Activated CD4-positive, alpha-beta T cell treated with anti-CD3 and anti-CD28 coated beads for 4 hours (primary cell): Measurements from ENCODE around the gene USP35.

ENCODE experiments used
- DNase-seq, 2 donors: peaks; one replicate each; pipeline ENCODE4 v3.0.0-alpha.2; 2020

USP35 gene

GRCh38 chr11:78188286-78189173, at the start of gene USP35, which contains the start of gene KCTD21:
TSS of gene USP35 (plus strand) at chr11:78188919. CDS start at chr11:78196246, 7,327 bp downstream.
TSS of gene KCTD21 (minus strand) at chr11:78188626. CDS start at chr11:78174554, 14,072 bp downstream.
- peak; percentile 89 to 90 for DNase-seq

- DNase-seq = peak; percentile 96 to 97
Measured at GRCh38 chr11:78139422-78140391, 49.0 kb upstream of the USP35 start, which contains the start of gene ALG8. TSS of gene ALG8 (minus strand) at chr11:78139626. CDS start at chr11:78139588, 38 bp downstream.

GRCh38 chr11:78140392-78141077, 48.2 kb upstream of the USP35 start:
- peak in 1 of 2 donors; percentile 4 for DNase-seq

GRCh38 chr11:78145511-78146025, 43.2 kb upstream of the USP35 start:
- no peak for DNase-seq

GRCh38 chr11:78147807-78148206, 40.9 kb upstream of the USP35 start:
- DNase-seq = no peak

- DNase-seq = no peak
Measured at GRCh38 chr11:78149646-78150045, 39.1 kb upstream of the USP35 start.

- DNase-seq = no peak
Measured at GRCh38 chr11:78150346-78150745, 38.4 kb upstream of the USP35 start.

GRCh38 chr11:78150754-78151153, 38.0 kb upstream of the USP35 start:
- no peak for DNase-seq

GRCh38 chr11:78151804-78152203, 36.9 kb upstream of the USP35 start:
- no peak for DNase-seq

GRCh38 chr11:78156127-78156844, 32.4 kb upstream of the USP35 start:
- DNase-seq = no peak

- no peak for DNase-seq
Measured at GRCh38 chr11:78158987-78159652, 29.6 kb upstream of the USP35 start.

- no peak for DNase-seq
Measured at GRCh38 chr11:78160557-78160956, 28.2 kb upstream of the USP35 start.

- DNase-seq = no peak
Measured at GRCh38 chr11:78161346-78161745, 27.4 kb upstream of the USP35 start.

GRCh38 chr11:78161962-78162371, 26.8 kb upstream of the USP35 start:
- no peak for DNase-seq

- DNase-seq = no peak
Measured at GRCh38 chr11:78163828-78164227, 24.9 kb upstream of the USP35 start.

- DNase-seq = no peak
Measured at GRCh38 chr11:78164471-78164870, 24.2 kb upstream of the USP35 start.

GRCh38 chr11:78166855-78167469, 21.8 kb upstream of the USP35 start:
- no peak for DNase-seq

- no peak for DNase-seq
Measured at GRCh38 chr11:78168539-78169477, 19.9 kb upstream of the USP35 start.

GRCh38 chr11:78170413-78170812, 18.3 kb upstream of the USP35 start:
- DNase-seq = no peak
